Measurements from ENCODE around the gene MSRB1. TPM values are rescaled to one million over a fixed set of nuclear protein-coding genes. Genes with fewer than 3 reads are reported as not detected.

The MSRB1 gene
- total and polyA plus RNA-seq, 9 of the 15 experiments (the other 6 are each of a cell fraction or from before 2014, with no cell fraction given): 5.4 to 33.7 (median 25.7) TPM

DNA sequence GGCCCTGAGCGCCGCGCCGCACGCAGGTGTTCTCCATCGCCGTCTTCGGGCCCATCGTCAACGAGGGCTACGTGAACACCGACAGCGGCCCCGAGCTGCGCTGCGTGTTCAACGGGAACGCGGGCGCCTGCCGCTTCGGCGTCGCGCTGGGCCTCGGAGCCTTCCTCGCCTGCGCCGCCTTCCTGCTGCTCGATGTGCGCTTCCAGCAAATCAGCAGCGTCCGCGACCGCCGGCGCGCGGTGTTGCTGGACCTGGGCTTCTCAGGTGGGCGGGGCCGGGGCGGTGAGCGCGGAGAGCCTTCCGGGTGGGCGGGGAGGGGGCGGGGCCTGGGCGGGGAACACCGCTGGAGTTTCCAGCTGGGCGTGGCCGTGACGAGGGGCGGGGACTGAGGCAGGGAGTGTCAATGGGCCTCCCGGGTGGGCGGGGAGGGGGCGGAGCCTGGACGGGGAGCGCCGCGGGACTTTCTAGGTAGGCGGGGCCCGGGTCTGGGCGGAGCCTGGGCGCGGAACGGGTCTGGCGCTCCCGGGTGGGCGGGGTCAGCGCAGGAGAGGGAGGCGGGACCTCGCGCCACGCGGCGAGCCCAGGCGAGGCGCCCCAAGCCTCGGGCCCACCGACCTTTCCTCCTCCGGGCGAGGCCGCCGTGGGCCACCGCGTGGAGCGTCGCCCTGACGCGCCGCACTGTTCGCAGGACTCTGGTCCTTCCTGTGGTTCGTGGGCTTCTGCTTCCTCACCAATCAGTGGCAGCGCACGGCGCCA is 49.1 kb upstream of the MSRB1 start (continued):
- TF ChIP-seq, protein P1, sequence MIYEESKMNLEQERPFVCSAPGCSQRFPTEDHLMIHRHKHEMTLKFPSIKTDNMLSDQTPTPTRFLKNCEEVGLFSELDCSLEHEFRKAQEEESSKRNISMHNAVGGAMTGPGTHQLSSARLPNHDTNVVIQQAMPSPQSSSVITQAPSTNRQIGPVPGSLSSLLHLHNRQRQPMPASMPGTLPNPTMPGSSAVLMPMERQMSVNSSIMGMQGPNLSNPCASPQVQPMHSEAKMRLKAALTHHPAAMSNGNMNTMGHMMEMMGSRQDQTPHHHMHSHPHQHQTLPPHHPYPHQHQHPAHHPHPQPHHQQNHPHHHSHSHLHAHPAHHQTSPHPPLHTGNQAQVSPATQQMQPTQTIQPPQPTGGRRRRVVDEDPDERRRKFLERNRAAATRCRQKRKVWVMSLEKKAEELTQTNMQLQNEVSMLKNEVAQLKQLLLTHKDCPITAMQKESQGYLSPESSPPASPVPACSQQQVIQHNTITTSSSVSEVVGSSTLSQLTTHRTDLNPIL (CRISPR knock-in tag; IDR thresholded peaks at IDR 0.05): no peak
- TF ChIP-seq CHD2 (IDR thresholded peaks at IDR 0.05; ENCODE audit: low read depth, low read length): 0 out of 2 replicates have a peak, but pooled peaks have one; percentile 25
- no peak for TF ChIP-seq ZNF695 (CRISPR knock-in tag; IDR thresholded peaks at IDR 0.05)
- peak; percentile 48; the same call in 1 of the 2 replicates for TF ChIP-seq SMAD4 (CRISPR knock-in tag; conservative IDR thresholded peaks at IDR 0.05)
- TF ChIP-seq, protein P2, sequence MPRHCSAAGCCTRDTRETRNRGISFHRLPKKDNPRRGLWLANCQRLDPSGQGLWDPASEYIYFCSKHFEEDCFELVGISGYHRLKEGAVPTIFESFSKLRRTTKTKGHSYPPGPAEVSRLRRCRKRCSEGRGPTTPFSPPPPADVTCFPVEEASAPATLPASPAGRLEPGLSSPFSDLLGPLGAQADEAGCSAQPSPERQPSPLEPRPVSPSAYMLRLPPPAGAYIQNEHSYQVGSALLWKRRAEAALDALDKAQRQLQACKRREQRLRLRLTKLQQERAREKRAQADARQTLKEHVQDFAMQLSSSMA (CRISPR knock-in tag; IDR thresholded peaks at IDR 0.05): peak; percentile 60; the same call in 1 of the 2 replicates
- peak; percentile 74 for TF ChIP-seq GABPB1 (CRISPR knock-in tag; IDR thresholded peaks at IDR 0.05)
- TF ChIP-seq FOXA1 (IDR thresholded peaks at IDR 0.05; ENCODE audit: borderline replicate concordance): no peak
- no peak for TF ChIP-seq ILK (tag; IDR thresholded peaks at IDR 0.05; ENCODE audit: borderline replicate concordance, low read depth)
- no peak for TF ChIP-seq ZNF445 (CRISPR knock-in tag; IDR thresholded peaks at IDR 0.05; ENCODE audit: low read depth)
- peak; percentile 81 for TF ChIP-seq RB1 (IDR thresholded peaks at IDR 0.05; ENCODE audit: low read depth)
- peak; percentile 25 for TF ChIP-seq TBP (optimal IDR thresholded peaks at IDR 0.05; ENCODE audit: low read depth, low read length)
- TF ChIP-seq ERF (CRISPR knock-in tag; IDR thresholded peaks at IDR 0.05): peak; percentile 94
- TF ChIP-seq, protein P3, sequence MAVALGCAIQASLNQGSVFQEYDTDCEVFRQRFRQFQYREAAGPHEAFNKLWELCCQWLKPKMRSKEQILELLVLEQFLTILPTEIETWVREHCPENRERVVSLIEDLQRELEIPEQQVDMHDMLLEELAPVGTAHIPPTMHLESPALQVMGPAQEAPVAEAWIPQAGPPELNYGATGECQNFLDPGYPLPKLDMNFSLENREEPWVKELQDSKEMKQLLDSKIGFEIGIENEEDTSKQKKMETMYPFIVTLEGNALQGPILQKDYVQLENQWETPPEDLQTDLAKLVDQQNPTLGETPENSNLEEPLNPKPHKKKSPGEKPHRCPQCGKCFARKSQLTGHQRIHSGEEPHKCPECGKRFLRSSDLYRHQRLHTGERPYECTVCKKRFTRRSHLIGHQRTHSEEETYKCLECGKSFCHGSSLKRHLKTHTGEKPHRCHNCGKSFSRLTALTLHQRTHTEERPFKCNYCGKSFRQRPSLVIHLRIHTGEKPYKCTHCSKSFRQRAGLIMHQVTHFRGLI (CRISPR knock-in tag; IDR thresholded peaks at IDR 0.05): no peak
- TF ChIP-seq, protein P4, sequence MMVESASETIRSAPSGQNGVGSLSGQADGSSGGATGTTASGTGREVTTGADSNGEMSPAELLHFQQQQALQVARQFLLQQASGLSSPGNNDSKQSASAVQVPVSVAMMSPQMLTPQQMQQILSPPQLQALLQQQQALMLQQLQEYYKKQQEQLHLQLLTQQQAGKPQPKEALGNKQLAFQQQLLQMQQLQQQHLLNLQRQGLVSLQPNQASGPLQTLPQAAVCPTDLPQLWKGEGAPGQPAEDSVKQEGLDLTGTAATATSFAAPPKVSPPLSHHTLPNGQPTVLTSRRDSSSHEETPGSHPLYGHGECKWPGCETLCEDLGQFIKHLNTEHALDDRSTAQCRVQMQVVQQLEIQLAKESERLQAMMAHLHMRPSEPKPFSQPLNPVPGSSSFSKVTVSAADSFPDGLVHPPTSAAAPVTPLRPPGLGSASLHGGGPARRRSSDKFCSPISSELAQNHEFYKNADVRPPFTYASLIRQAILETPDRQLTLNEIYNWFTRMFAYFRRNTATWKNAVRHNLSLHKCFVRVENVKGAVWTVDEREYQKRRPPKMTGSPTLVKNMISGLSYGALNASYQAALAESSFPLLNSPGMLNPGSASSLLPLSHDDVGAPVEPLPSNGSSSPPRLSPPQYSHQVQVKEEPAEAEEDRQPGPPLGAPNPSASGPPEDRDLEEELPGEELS (CRISPR knock-in tag; IDR thresholded peaks at IDR 0.05; ENCODE audit: borderline replicate concordance): no peak
- TF ChIP-seq HMG20B (CRISPR knock-in tag; IDR thresholded peaks at IDR 0.05): no peak
- TF ChIP-seq ZNF592 (IDR thresholded peaks at IDR 0.05): peak; percentile 87
- no peak for TF ChIP-seq TCFL5 (CRISPR knock-in tag; conservative IDR thresholded peaks at IDR 0.05)
- TF ChIP-seq TCF7 (IDR thresholded peaks at IDR 0.05; ENCODE audit: borderline replicate concordance): no peak
